Measurements from ENCODE around the gene MOGAT1.
"Not testable (repeated sequence)": the region's sequence is repeated elsewhere in the genome, so short reads cannot be mapped to it uniquely, and the experiment has no call there.

The MOGAT1 gene

DNA sequence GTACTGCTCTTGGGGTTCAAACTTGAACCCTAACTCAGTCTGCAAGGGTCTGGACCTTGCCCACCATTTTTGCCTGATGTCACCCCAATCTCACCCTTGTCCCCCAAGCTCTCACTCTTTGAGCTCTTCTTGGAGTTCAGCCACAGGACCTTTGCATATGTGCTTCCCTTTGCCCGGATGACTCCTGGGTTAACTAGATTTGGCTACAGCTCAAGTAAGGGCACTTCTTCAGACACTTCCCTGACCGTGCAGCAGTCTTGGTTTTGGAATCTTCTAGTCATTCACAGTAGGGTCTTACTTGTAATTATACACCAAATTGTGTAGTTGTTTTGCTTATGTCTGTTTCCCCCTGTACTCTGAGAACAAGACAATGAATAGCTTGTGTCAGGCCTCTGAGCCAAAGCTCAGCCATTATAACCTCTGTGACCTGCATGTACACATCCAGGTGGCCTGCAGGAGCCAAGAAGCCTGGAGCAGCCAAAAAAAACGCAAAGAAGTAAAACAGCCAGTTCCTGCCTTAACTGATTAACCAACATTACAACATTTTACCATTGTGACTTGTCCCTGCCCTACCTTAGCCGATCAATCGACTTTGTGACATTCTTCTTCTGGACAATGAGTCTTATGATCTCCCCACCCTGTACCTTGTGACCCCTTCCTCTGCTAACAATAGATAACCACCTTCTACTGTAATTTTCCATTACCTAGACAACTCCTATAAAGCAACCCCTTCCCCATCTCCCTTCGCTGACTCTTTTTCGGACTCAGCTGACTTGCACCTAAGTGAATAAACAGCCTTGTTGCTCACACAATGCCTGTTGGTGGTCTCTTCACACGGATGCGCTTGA lies 1.0 kb upstream of the MOGAT1 start:
- no peak for DNase-seq (ENCODE audit: low read depth)

DNA sequence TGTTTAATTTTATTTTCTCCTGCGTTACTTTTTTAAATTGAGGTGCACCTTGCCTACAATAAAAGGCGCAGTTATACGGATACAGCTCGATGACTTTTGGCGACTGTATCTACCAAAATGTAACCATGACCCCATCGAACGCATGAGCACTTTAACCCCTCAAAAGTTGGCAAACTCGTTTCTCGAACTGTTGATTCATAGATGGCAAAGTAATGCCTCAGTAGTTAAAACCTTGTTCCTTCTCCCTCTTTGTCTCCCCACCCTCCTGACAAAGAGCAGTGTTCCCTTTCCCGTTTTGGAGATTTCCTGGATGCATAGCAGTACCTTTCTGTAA lies 577 bp downstream of the MOGAT1 start:
- DNase-seq (ENCODE audit: low read depth) = no peak

DNA sequence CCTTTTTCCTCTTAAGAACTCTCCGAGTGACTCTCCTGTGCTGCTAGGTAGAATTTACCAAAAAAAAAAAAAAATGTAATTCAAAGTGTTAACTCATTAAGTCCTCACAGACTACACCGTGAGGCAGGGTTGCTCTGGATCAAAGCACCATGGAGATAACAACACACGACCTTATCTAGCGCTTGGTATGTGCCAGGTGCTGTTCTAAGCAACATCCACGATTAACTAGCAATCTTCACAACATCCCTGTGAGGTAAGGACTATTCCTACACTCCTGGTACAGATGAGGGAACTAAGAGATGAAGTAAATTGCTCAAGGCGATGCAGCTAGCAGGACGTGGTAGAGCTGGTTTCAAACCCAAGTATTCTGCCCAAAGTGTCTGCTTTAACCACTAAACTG lies 1.8 kb downstream of the MOGAT1 start:
- no peak for DNase-seq (ENCODE audit: low read depth)

DNA sequence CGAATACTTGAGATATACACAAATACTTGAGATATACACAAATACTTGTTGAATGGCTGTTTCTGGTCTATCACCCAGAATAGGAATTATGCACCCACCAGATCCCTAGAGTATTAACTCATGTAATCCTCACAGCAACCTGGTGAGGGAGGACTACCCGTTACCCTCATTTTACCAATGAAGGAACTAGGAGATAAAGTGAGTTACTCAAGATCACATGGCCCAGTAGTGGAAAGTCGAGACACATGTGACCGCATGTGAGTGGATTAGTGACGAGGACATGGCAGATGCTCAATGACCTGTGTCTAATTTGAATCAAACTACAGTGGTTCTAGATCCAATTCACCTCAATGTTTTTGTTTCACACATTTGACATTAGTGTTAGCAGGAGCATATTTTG lies 2.4 kb downstream of the MOGAT1 start:
- no peak for DNase-seq (ENCODE audit: low read depth)

DNA sequence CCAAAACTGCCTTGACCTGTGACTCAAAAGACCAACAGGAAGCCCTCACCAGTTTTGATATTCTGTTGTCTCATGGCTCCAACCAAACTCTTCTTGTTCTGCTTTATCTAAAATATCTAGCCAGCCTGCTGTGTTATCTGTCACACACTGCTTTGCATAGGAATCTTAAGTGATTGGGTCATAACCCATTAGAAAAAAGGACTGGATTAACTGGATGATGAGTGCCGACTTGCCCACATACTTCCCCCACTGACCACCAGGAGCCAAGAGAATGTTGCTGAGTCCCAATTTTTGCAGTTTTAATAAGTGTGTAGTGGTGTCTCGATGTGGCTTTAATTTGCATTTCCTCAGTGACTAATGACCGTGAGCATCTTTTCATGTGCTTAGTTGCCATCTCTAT lies 6.5 kb downstream of the MOGAT1 start:
- DNase-seq (ENCODE audit: low read depth) = no peak

- DNase-seq (ENCODE audit: low read depth) = no peak
Observed at GRCh38 chr2:222683805-222684204, 12.3 kb downstream of the MOGAT1 start.

- no peak for DNase-seq (ENCODE audit: low read depth)
Observed at GRCh38 chr2:222686086-222686750, 14.8 kb downstream of the MOGAT1 start.

- DNase-seq (ENCODE audit: low read depth) = no peak
Observed at GRCh38 chr2:222688917-222689316, 17.5 kb downstream of the MOGAT1 start.

GRCh38 chr2:222689322-222689721 lies 17.9 kb downstream of the MOGAT1 start:
- no peak for DNase-seq (ENCODE audit: low read depth)

- peak; percentile 25 for DNase-seq (ENCODE audit: low read depth)
Observed at GRCh38 chr2:222690564-222691200, 19.2 kb downstream of the MOGAT1 start.

- DNase-seq (ENCODE audit: low read depth) = not testable (repeated sequence)
Observed at GRCh38 chr2:222693413-222693812, 22.0 kb downstream of the MOGAT1 start.

DNA sequence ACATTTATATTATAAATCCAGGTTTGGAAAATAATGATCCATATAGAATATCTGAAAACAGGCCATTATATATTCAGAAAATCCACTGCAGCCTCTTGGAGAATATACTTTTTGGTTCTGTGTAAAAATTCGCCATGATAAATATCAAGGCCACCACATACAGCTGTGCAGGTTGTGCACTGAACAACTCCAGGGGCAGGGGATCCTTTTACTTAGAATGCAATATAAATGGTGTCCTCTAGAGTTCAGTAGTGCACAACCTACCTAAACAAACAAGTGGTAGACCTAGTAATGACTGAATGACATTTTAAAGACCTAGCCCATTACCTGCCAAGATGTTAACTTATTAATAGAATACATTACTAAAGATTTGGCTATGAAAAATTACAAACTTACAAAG lies 22.4 kb downstream of the MOGAT1 start:
- no peak for DNase-seq (ENCODE audit: low read depth)

DNA sequence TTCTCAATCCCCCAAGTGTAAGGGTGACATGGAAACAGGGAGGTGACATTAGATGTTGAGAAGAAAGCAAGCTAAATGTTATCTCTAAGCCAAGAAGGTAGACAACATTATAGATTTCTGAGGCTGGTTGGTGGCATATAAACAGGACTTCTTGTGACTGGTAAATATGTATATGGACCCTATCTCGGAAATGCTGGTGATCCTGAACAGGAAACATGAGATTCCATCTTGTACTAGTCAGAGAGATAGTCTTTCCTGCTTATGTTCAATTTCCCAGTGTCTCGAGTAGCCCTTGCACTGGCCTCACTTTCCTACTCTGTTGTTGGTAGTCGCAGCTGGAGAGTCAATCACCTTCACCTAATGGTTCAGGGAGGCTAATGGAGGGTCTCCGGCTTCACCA lies 26.8 kb downstream of the MOGAT1 start:
- DNase-seq (ENCODE audit: low read depth) = no peak

DNA sequence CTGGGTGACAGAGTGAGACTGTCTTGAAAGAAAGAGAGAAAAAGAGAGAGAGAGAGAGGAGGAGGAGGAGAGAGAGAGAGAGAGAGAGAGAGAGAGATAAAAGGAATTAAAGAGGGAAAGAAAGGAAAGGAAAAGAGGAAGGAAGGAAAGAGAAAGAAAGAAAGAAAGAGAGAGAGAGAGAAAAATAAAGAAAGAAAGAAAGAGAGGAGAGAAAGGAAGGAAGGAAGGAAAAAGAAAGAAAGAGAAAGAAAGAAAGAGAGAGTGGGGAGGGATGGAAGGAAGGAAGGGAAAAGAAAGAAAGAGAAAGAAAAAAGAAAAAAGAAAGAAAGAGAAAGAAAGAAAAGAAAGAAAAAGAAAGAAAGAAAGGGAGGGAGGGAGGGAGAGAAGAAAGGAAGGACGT lies 29.8 kb downstream of the MOGAT1 start:
- no peak for DNase-seq (ENCODE audit: low read depth)

DNA sequence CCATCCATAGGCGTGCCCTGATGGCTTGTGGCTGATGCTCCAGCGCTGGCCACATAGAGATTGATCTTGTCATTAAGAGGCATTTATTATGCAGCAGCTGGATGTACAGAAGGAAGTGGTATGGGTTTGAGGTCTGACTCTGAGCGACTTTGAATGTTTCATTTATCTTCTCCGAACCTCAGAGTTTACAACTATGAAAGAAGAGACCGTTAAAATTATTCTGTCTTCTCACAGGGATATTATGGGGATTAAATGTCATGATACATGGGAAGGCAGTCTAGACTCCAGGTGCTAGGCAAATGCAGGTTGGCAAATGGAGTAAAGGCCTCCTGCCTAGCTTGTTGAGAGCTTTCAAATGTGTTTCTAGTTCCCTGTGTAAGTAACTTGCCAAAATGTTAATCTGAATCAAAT lies 30.3 kb downstream of the MOGAT1 start:
- DNase-seq (ENCODE audit: low read depth) = no peak

- DNase-seq (ENCODE audit: low read depth) = no peak
Observed at GRCh38 chr2:222703091-222703490, 31.6 kb downstream of the MOGAT1 start.

DNA sequence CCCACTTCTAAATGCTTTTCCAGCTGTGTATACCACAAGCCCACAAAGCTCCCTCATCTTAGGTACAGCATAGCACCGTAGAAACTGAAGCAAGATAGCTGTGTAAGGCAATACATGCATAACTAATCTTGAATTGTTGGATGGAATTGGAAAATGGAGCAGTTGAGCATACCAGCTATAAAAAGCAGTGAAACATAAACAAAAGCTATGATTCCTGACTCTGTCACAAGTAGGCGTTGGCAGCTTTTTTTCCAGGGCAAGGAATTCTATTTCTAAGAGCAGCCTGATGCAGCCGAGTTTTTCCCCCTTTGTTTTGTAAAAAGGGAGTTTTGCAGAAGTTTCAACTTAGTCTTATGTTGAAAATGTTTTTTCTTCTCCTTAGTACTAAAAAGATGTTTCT lies 32.4 kb downstream of the MOGAT1 start:
- DNase-seq (ENCODE audit: low read depth) = no peak

DNA sequence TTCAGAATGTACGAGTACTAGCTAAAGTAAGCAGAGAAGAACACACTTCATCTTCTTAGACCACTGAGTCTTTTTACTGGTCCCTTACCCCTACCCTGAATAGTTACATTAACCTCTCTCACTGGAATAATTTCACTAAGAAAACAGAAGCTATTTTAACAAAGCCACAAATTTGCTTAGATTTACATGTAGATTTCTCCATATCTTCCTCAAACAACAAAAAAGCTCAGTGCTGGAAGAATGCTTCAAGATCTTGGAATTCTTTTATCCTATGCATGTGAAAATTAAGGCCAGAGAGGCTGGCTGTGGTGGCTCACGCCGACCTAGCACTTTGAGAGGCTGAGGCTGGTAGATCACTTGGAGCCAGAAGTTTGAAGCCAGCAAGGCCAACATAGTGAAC lies 35.2 kb downstream of the MOGAT1 start:
- DNase-seq (ENCODE audit: low read depth) = no peak

DNA sequence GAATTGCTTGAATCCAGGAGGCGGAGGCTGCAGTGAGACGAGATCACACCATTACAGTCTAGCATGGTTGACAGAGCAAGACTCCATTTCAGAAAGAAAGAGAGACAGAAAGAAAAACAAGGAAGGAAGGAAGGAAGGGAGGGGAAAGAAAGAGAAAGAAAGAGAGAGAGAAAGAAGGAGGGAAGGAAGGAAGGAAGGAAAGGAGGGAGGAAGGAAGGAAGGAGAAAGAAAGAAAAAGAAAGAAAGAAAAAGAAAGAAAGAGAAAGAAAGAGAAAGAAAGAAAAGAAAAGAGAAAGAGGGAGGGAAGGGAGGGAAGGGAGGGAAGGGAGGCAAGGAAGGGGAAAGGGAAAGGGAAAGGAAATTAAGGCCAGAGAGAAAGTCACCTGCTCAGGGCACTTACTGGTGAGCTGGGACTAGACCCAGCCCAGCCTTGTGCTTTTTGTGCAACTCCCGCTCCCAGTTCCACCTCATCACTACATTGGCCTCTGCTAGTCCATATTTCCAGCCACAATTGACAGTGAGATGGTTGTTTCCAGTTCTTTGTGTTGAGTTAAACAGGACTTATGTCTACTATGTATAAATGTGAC lies 35.7 kb downstream of the MOGAT1 start:
- DNase-seq (ENCODE audit: low read depth) = no peak

DNA sequence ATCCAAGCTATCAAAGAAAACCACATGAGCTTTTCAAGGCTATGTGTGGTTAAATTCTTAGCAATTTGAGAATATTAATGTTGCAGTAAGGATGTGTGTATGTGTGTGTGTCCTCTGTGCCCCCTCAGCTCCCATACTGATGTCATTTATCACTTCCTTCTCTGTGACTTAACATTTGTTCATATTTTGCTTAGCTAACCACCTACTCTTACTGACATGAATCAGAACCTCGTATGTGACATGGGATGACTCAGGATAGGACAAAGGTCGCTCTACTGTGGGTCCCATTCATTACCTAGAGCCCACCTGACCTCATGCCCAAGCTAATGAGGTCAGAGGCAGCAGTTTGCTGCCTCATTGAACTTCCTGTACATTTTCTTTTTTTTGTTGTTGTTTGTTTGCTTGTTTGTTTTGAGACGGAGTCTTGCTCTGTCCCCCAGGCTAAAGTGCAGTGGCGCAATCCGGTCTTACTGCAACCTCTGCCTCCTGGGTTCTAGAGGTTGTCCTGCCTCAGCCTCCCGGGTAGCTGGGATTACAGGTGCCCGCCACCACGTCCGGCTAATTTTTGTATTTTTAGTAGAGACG lies 36.3 kb downstream of the MOGAT1 start:
- DNase-seq (ENCODE audit: low read depth) = no peak

DNA sequence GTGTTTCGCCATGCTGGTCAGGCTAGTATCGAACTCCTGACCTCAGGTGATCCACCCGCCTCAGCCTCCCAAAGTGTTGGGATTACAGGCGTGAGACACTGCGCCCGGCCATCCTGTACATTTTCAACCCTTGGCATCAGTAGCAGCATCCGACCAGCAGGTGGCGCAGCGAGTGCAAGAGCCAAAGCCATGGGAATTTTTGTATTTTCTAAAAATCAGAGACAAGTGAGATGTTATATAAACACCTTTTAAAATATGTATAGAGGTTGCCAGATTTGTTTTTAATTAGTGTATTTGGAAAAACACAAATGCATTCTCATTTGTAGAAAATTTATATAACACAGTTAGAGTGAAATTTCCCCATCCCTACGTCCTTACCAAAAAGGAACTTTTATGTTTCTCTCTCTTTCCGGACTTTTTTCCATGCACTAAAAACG lies 36.8 kb downstream of the MOGAT1 start:
- peak; percentile 32 for DNase-seq (ENCODE audit: low read depth)

- DNase-seq (ENCODE audit: low read depth) = no peak
Observed at GRCh38 chr2:222709191-222709891, 37.9 kb downstream of the MOGAT1 start.

All from T-helper 22 cell (primary cell).